PC-3 (cell line): ENCODE results near the gene USP1. TPM values are rescaled to one million over a fixed set of nuclear protein-coding genes. Genes with fewer than 3 reads are reported as not detected.

Experiments
- ATAC-seq: fragments of 200-7000 bp; cut with Tn5 transposase; 2 replicates; pipeline ENCODE4 v1.9.1; 2020; ENCODE audit warnings: mild to moderate bottlenecking, moderate library complexity
- BruUV-seq: library from RNA; stranded (reverse); fragments of 400-500 nt; replicated peaks from 2 replicates; lab custom pipeline; 2021; lab: Mats Ljungman, UMichigan
- CTCF ChIA-PET: fragments of 300-600 bp; sonication (Branson Sonifier 250); formaldehyde crosslinking; loops from one replicate; lab custom pipeline; 2022; ENCODE audit warnings: antibody characterized with exemption; lab: Charles Lee
- POLR2A ChIA-PET: fragments of 300-600 bp; sonication (Branson Sonifier 250); formaldehyde crosslinking; loops from one replicate; lab custom pipeline; 2022; ENCODE audit warnings: antibody characterized with exemption; ENCODE audit not compliant: unreplicated experiment; lab: Charles Lee
- DNase-seq: peaks from one replicate; pipeline ENCODE4 v3.0.0-alpha.2; 2015
- H2AFZ ChIP-seq: fragments of 300-600 bp; sonication (generic); 2 replicates; pipeline ENCODE4 v1.6.0; 2016; ENCODE audit warnings: antibody characterized with exemption, low read length
- H3F3A ChIP-seq: fragments of 300-600 bp; sonication (generic); one replicate; pipeline ENCODE4 v1.6.0; 2017; ENCODE audit warnings: antibody characterized with exemption, low read length, control low read depth, mild to moderate bottlenecking; ENCODE audit not compliant: unreplicated experiment
- H3K27ac ChIP-seq: fragments of 300-600 bp; sonication (generic); 2 replicates; pipeline ENCODE4 v1.5.1; 2016; ENCODE audit warnings: mild to moderate bottlenecking, low read length
- H3K27me3 ChIP-seq: fragments of 300-600 bp; sonication (generic); 2 replicates; pipeline ENCODE4 v1.6.1; 2016; ENCODE audit warnings: low read length, mixed read lengths
- H3K36me3 ChIP-seq: fragments of 300-600 bp; sonication (generic); 2 replicates; pipeline ENCODE4 v1.6.1; 2016; ENCODE audit warnings: low read depth, mixed run types, low read length, mixed read lengths
- H3K4me1 ChIP-seq: fragments of 300-600 bp; sonication (generic); 2 replicates; pipeline ENCODE4 v1.5.1; 2016; ENCODE audit warnings: low read length; ENCODE audit not compliant: insufficient read depth
- H3K4me2 ChIP-seq: fragments of 300-600 bp; sonication (generic); 2 replicates; pipeline ENCODE4 v1.6.0; 2016; ENCODE audit warnings: low read length
- H3K4me3 ChIP-seq: fragments of 300-600 bp; sonication (generic); 2 replicates; pipeline ENCODE4 v1.5.1; 2016; ENCODE audit warnings: mild to moderate bottlenecking, low read length, mixed read lengths
- H3K79me2 ChIP-seq: fragments of 300-600 bp; sonication (generic); 2 replicates; pipeline ENCODE4 v1.6.1; 2017; ENCODE audit warnings: low read length, mixed read lengths
- H3K9ac ChIP-seq: fragments of 300-600 bp; sonication (generic); 2 replicates; pipeline ENCODE4 v1.6.0; 2016; ENCODE audit warnings: mild to moderate bottlenecking, low read length
- H3K9me2 ChIP-seq: fragments of 300-600 bp; sonication (generic); replicated peaks from 2 replicates; pipeline ENCODE4 v1.6.1; 2016; ENCODE audit warnings: mixed run types, low read length, mixed read lengths
- H3K9me3 ChIP-seq: fragments of 300-600 bp; sonication (generic); 2 replicates; pipeline ENCODE4 v1.6.1; 2016; ENCODE audit warnings: low read length, mixed read lengths
- H4K20me1 ChIP-seq: fragments of 300-600 bp; sonication (generic); 2 replicates; pipeline ENCODE4 v1.6.1; 2016; ENCODE audit warnings: low read length, mixed read lengths
- EZH2 ChIP-seq: fragments of 300-600 bp; sonication (generic); IDR thresholded peaks from one replicate; pipeline ENCODE4 v1.6.1; 2017; ENCODE audit warnings: antibody characterized with exemption, mild to moderate bottlenecking, low read length; ENCODE audit not compliant: unreplicated experiment
- EZH2phosphoT487 ChIP-seq: fragments of 300-600 bp; sonication (generic); IDR thresholded peaks from 2 replicates; pipeline ENCODE4 v1.6.1; 2018; ENCODE audit warnings: mild to moderate bottlenecking, antibody characterized with exemption, low read length, borderline replicate concordance
- intact Hi-C: fragments of 100-400 bp; cut with micrococcal nuclease; formaldehyde crosslinking; loops from 2 replicates; pipeline ENCODE4 v1.9.0; 2023
- total RNA-seq: library from RNA; depleted of rRNA; stranded (reverse); fragments of >200 nt; gene quantifications from 2 replicates; pipeline ENCODE4 v1.2.3, GENCODE V29; 2014
- TF ChIP-seq, protein P1 (sequence below): fragments of 300-600 bp; sonication (generic); conservative IDR thresholded peaks from 2 replicates; pipeline ENCODE4 v1.5.1; 2017; ENCODE audit warnings: antibody characterized with exemption, low read depth, mild to moderate bottlenecking, low read length

Gene USP1
- total RNA-seq, 1 experiment from 2014 or later: 42.6 TPM

DNA sequence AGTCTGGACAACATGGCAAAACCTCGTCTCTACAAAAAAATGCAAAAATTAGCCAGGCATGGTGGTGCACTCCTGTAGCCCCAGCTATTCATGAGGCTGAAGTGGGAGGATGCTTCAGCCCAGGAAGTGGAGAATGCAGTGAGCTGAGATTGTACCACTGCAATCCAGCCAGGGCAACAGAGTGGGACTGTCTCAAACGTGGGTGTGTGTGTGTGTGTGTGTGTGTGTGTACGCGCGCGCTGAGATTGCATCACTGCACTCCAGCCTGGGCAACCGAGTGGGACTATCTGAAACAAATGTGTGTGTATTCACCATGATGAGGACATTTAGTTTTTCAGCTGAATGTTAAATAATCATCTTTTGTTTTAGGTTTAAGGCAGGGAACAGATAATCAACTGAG is 21.1 kb downstream of the USP1 start:
- intact Hi-C loops: no loop called here
- no TSS peak for BruUV-seq
- Histone ChIP-seq H2AFZ (no peak overlapping the region), H3F3A (no peaks in the 10 kb centered on the region), H3K36me3 (peaks cover 15% of the 10 kb centered on the region), H3K4me2 (no peak overlapping the region), H3K9me3 (no peaks in the 10 kb centered on the region), H3K9ac (no peak overlapping the region), H3K4me3 (no peak overlapping the region), H4K20me1 (no peaks in the 10 kb centered on the region), H3K79me2 (no peaks in the 10 kb centered on the region), H3K4me1 (no peaks in the 10 kb centered on the region), H3K27ac (no peak overlapping the region), H3K27me3 (no peaks in the 10 kb centered on the region), H3K9me2 (no peaks in the 10 kb centered on the region)
- POLR2A ChIA-PET: no interaction called here
- TF ChIP-seq EZH2phosphoT487 (no peak), EZH2 (no peak)
- TF ChIP-seq, protein P1, sequence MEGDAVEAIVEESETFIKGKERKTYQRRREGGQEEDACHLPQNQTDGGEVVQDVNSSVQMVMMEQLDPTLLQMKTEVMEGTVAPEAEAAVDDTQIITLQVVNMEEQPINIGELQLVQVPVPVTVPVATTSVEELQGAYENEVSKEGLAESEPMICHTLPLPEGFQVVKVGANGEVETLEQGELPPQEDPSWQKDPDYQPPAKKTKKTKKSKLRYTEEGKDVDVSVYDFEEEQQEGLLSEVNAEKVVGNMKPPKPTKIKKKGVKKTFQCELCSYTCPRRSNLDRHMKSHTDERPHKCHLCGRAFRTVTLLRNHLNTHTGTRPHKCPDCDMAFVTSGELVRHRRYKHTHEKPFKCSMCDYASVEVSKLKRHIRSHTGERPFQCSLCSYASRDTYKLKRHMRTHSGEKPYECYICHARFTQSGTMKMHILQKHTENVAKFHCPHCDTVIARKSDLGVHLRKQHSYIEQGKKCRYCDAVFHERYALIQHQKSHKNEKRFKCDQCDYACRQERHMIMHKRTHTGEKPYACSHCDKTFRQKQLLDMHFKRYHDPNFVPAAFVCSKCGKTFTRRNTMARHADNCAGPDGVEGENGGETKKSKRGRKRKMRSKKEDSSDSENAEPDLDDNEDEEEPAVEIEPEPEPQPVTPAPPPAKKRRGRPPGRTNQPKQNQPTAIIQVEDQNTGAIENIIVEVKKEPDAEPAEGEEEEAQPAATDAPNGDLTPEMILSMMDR: no peak
- CTCF ChIA-PET: no interaction called here
- ATAC-seq: no peak
- no peak for DNase-seq

DNA sequence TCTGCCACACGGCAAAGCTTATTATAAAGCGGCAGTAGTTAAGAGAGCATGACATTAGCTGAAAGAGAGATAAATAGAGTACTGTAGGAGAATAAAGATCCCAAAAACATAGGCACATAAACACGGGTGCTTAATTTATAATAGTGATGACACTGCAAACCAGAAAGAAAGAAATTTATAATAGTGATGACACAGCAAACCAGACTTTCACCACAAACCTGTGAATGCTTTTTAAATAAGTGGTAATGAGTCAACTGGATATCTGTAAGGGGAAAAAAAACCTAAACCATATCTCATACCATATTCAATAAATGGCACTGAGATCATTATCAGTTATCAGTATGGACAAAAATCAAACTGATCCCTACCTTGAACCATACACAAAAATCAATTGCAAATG is 25.5 kb downstream of the USP1 start:
- no peaks in the 10 kb centered on the region for H4K20me1 ChIP-seq
- no peaks in the 10 kb centered on the region; the same call in 1 of the 2 replicates for H3K36me3 ChIP-seq
- H3K79me2 ChIP-seq: no peaks in the 10 kb centered on the region
- no peak for DNase-seq
- H3K27ac ChIP-seq: no peak overlapping the region
- no peaks in the 10 kb centered on the region for H3K4me1 ChIP-seq
- TF ChIP-seq, protein P1: no peak
- TF ChIP-seq EZH2phosphoT487: no peak
- no peak for TF ChIP-seq EZH2
- H2AFZ ChIP-seq: no peak overlapping the region
- intact Hi-C loops: no loop called here
- H3K27me3 ChIP-seq: no peaks in the 10 kb centered on the region
- no TSS peak for BruUV-seq
- no peaks in the 10 kb centered on the region for H3K9me2 ChIP-seq
- no peak overlapping the region for H3K4me3 ChIP-seq
- H3K4me2 ChIP-seq: no peak overlapping the region
- CTCF ChIA-PET: no interaction called here
- POLR2A ChIA-PET: interaction anchor here (0.5 kb wide), 1 partner anchor 22 kb away, joined by 4 read pairs; no protein-coding TSS in a partner anchor
- H3K9ac ChIP-seq: no peak overlapping the region
- no peak for ATAC-seq
- no peaks in the 10 kb centered on the region for H3F3A ChIP-seq
- H3K9me3 ChIP-seq: no peaks in the 10 kb centered on the region

DNA sequence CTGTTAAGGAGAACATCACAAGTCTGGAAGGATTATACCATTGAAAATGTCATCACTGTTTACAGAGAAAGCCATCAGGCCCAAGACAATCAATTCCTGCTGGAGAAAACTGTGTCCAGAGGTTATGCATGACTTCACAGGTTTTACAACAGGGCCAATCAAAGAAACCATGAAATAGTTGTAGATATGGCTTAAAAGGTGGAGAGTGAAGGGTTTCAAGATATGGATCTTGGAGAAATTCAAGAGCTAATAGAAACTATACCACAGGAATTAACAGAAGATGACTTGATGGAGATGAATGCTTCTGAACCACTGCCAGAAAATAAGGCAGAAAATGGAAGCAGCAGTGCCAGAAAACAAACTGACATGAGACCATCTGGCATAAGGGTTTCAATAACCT is 30.2 kb downstream of the USP1 start:
- H2AFZ ChIP-seq: no peak overlapping the region
- intact Hi-C loops: no loop called here
- ATAC-seq (peak; percentile 31; the same call in 1 of the 2 replicates), DNase-seq (no peak)
- H3K9ac ChIP-seq: no peak overlapping the region
- H3K79me2 ChIP-seq: no peaks in the 10 kb centered on the region
- H3K9me2 ChIP-seq: no peaks in the 10 kb centered on the region
- no peaks in the 10 kb centered on the region for H3K27me3 ChIP-seq
- no TSS peak for BruUV-seq
- no peaks in the 10 kb centered on the region for H3K9me3 ChIP-seq
- no peak overlapping the region for H3K27ac ChIP-seq
- POLR2A ChIA-PET: no interaction called here
- H3K36me3 ChIP-seq: peaks cover 10% of the 10 kb centered on the region; the same call in 1 of the 2 replicates
- CTCF ChIA-PET: no interaction called here
- no peaks in the 10 kb centered on the region for H4K20me1 ChIP-seq
- TF ChIP-seq, protein P1: no peak
- TF ChIP-seq EZH2: no peak
- TF ChIP-seq EZH2phosphoT487: no peak
- no peak overlapping the region for H3K4me3 ChIP-seq
- no peak overlapping the region for H3K4me2 ChIP-seq
- no peaks in the 10 kb centered on the region for H3K4me1 ChIP-seq
- H3F3A ChIP-seq: no peaks in the 10 kb centered on the region
